Vagina (tissue), 2 donors: Measurements from ENCODE around the gene PDCD7.

Experiments
- POLR2A ChIP-seq, 2 donors: fragments of 450-650 bp; IDR thresholded peaks; one replicate each; pipeline ENCODE4 v1.6.1; 2017; ENCODE audit warnings: antibody characterized with exemption in 2 of 2, mild to moderate bottlenecking in 2 of 2, moderate library complexity in 2 of 2
- TF ChIP-seq, protein P1 (sequence below), 3 experiments: fragments of 450-650 bp in 2 of 3; fragments of 200-600 bp in 1 of 3; sonication (generic) in 1 of 3; IDR thresholded peaks; one replicate each; pipeline ENCODE4 v1.5.1; 2017 to 2019; ENCODE audit warnings: antibody characterized with exemption in 3 of 3, mild to moderate bottlenecking in 2 of 3, moderate library complexity in 2 of 3

DNA sequence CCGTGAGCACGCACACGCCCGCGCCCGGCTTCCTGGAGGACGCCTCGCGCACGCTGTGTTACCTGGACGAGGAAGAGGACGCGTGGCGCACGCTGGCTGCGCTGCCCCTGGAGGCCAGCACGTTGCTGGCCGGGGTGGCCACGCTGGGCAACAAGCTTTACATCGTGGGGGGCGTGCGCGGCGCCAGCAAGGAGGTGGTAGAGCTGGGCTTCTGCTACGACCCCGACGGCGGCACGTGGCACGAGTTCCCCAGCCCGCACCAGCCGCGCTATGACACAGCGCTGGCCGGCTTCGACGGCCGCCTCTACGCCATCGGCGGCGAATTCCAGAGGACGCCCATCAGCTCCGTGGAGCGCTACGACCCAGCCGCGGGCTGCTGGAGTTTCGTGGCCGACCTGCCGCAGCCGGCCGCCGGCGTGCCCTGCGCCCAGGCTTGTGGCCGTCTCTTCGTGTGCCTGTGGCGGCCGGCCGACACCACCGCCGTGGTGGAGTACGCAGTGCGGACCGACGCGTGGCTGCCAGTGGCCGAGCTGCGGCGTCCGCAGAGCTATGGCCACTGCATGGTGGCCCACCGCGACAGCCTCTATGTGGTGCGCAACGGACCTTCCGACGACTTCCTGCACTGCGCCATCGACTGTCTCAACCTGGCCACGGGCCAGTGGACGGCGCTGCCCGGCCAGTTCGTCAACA is 56.2 kb downstream of the PDCD7 start:
- TF ChIP-seq, protein P1, sequence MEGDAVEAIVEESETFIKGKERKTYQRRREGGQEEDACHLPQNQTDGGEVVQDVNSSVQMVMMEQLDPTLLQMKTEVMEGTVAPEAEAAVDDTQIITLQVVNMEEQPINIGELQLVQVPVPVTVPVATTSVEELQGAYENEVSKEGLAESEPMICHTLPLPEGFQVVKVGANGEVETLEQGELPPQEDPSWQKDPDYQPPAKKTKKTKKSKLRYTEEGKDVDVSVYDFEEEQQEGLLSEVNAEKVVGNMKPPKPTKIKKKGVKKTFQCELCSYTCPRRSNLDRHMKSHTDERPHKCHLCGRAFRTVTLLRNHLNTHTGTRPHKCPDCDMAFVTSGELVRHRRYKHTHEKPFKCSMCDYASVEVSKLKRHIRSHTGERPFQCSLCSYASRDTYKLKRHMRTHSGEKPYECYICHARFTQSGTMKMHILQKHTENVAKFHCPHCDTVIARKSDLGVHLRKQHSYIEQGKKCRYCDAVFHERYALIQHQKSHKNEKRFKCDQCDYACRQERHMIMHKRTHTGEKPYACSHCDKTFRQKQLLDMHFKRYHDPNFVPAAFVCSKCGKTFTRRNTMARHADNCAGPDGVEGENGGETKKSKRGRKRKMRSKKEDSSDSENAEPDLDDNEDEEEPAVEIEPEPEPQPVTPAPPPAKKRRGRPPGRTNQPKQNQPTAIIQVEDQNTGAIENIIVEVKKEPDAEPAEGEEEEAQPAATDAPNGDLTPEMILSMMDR (IDR thresholded peaks at IDR 0.05): no peak
- TF ChIP-seq POLR2A (IDR thresholded peaks at IDR 0.05): no peak
